Measurements from ENCODE around the gene PRLHR.
"Not testable (repeated sequence)": the region's sequence is repeated elsewhere in the genome, so short reads cannot be mapped to it uniquely, and the experiment has no call there.

Gene PRLHR

DNA sequence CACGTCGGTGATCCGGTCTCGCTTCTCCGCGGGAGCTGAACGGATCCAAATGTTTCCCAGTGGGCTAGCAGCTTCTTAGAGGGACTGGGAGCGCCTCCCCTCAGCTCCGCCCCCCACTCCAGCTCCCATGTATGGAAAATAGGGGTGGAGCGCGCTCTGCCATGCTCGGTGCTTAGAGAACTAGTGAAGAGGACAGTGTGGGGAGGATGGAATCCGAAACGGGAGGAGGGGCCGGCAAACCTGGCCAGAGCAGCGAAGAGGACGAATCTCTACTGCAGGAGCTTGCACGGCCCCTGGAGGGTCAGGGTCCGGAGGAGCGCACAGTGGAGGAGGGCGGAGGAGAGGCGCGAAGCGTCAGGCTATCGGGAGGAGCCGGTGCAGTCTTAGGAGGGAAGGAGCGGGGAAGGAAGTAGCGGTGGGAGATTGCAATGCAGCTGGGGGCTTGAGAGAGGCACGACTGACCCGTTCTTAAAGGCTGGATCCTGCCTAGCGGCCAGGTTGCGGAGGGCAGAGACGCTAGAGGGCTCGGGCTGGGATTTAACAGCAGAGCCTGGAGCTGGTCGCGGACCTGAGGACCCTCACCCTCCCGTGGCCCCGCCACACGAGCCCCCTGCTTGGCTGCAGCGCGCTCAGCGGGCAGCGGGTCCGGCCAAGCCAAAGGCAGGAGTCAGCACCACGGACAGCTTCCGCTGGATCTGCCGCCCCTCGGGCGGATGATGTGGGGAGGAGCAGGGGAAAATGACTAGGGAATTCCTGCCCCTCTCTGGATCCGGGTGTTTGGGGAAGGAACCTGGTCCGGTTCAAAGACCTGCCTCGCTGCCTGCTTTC, at the start of gene PRLHR:
PRLHR (minus strand) TSS at position 51 of the 828 bp plus-strand sequence. CDS start 404 bp downstream, outside the sequence.
- DNase-seq, result no peak

DNA sequence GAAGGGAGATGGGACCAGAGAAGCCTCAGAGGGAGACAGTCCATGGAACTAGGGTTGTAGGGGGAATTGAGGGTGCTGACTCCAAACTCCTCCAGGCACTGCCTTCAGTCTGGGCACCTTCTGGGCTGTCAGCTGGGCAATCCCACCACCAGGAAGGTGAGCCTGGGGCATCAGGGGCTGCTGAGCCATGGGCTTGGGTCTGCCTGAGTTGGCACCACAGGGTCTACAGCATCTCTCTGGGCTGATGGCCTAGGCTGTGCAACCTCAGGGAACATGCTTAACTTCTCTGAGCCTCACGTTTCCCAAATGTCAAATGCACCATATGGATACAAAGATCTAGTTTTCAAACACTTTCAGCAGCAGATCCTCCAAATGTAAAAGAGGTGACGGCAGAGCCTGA, 46.8 kb upstream of the PRLHR start:
- no peak for DNase-seq

DNA sequence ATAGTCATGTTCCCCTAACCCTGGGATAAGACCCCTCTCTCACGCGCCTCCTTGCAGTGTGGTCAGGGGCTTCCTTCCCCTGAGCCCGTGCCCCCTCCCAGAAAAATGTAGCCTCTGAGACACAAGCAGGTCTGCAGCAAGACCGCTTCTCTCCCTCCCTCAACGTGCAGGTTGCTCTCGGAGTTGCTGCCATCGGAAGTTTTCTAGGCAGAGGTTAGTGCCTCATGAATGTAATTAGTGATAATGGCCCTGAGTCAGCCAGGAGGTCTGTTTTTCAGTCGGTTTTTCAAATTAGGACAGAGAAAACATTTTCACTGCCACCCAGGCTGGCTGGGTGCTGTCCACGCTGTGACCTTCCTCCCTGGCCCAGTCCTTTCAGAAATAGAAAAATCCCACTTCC, 43.2 kb upstream of the PRLHR start:
- DNase-seq, result no peak

DNA sequence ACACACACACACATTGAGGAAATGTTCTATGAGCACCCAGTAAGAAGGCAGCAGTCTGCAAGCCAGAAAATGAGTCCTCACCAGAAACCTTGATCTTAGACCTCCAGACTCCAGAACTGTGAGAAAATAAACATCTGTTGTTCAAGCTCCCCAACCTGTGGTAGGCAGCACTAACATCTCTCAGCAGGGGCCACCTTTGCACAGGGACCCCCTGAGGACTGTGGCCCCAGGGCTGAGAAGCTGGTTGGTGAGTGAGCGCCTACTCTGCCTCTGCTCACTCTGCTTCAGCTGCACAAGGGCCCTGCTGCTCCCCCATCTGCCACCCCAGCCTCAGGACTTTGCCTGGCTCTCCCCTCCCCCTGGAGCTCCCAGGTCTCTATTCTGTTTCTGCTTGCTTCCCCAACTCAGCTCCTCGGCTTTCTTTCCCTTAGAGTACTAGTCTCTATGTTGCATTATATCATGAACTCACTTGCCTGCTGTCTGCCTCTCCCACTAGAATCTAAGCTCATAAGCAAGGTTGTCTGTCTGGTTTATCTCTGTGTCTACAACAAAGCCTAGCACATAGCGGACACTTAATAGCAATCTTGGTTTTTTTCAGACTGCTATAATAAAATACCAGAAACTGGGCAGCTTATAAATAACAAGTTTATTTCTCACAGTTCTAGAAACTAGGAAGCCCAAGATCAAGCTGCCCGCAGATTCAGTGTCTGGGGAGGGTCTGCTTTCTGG, 40.4 kb upstream of the PRLHR start:
- no peak for DNase-seq

DNA sequence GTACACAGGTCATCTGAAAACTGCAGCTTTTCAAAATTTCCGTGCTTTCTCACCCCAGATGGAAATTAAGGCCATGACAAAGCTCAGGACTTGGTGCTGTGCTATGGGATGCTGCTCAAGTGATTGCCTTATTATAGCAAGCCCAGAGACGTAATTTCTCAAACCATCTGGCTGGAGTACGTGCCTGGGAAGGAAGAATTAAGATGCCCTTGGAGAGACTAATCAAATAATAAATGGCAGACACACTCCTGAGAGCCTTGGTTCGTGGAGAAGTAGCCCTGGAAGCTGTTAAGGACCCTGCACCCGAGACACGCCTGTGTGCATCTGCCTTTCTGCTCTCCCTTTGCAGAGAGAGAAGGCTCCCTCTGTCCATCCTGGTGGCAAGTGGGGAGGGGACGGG, 38.3 kb upstream of the PRLHR start:
- no peak for DNase-seq

DNA sequence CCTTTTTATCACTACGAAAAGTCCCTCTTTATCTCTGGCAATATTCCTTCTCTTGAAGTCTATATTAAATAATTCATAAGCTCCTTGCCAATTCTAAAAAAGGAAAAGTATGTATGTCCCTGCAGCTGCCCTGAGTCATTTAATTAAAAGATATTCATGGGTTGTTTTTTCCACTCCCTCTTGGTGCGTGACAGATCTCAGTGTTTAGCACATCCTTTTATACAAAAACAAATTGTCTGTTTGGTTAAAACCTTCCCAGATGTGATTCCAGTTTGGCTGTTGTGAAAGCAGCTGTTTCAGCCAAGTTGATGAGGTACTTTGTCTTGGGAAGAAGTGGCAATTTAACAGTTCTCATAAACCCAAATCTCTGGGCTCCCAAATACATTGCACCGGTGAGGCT, 33.8 kb upstream of the PRLHR start:
- DNase-seq, result no peak

DNA sequence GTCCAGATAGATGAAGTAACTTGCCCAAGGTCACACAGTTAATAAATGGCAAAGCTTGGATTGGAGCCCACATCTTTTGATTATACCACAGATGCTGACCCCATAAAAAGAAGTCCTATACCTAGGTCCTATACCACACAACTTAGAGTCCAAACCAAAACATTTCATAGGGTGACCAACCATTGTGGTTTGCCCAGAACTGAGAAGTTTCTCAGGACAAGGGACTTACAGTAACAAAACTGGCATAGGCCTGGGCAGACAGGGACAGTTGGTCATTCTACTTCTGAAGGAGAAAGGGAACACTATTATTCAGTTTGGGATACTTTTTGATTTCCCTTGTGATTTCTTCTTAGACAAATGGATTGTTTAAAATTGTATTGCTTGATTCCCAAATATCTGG, 32.9 kb upstream of the PRLHR start:
- no peak for DNase-seq

DNA sequence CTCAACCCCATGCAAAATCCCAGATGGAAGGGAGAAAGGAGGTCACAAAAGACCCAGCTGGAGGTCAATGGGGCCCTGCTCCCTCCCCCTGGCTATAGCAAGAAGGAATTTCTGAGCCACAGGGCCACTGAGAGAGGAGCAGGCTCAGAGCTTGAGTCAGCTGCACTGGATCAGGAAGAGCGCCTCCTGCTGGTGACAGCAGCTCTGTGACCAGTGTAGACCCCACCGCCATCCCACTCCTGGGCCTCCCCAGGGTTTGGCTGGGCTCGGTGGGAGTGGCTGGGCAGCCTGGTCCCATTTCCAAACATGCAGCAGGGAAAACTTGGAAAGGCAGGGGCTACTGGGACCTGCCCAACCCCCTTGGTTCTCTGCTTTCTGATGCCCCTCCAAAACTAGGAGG, 31.5 kb upstream of the PRLHR start:
- no peak for DNase-seq

DNA sequence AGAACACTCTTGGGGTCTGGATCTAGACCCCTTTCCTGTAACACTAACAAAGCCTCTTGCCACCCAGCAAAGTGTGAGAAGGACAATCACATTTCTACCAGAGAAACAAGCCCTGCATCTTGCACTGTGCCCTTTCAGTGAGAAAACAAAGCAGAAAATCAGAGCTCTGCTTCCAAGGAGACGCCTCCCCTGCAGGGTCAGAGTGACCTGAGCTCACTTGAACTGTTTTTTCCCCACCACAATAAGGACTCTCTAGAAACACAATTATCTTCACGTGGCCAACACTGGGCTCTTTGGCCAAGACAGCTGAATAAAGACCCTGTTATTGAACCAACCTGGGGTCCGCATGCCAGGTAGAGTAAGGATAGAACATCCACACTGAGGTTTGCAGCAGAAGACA, 30.1 kb upstream of the PRLHR start:
- DNase-seq, result no peak

DNA sequence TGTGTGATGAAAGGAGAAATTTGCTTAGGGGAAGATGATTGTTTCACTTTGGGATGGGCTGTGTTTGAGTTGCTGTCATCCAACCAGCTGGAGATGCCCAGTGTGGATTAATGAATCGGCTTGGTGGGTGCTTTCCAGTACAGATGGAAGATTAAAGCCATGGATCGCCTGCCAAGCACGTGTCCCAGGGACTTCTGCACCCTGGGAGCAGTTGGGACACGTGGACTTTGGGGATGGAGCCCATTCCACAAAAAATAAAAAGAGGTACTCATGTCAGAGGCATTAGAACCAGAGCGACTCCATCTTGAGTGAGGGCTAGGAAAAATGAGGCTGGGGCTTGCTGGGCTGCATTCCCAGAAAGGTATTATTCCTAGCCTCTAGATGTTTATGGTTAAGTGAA, 29.3 kb upstream of the PRLHR start:
- no peak for DNase-seq

DNA sequence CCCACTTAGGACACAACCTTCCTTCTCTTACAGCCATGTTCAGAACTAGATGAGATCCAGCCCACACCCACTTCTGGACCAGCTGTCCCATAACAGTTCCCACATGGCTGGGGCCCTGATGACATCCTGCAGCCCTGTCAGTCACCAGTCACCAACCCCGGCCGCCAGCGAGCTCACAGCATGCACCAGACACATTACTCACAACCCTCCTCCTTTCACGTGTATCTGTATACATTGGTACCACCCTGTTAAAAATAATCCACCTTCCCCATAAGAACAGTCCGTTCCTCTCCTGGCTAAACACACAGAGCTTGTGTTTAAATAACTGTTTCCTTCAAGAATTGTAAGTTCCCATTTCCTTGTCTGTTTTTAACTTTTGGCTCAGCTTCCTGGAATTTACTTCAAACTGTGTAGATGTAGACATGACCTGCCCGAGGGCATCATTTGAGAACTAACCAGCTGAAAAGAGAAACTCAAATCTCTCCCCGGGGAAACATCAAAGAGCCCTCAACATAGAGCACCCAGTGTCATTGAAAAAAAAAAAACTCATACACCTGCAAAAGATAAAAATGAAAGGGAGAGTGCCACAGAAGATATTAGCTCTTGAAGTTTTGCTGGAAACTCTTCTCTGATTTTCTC, 26.0 kb upstream of the PRLHR start:
- DNase-seq, result no peak

DNA sequence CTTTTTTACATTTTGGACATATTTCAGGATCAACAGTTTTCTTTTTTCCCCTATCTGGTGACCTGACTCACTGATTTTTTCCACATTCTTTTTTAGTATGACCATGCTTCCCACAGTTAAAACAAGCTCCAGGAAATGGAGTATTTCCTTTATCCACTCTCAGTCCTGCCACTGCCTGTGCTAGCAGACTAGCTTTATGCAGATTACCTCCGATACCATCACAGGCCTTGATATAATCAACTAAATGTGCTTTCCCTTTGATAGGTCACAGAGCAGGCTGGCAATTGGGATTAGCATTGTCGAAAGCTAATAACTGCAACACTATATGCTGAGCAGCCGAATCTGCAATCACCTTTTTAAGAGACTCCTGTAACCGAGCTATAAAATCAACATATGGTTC, 18.4 kb upstream of the PRLHR start:
- DNase-seq, result not testable (repeated sequence)

DNA sequence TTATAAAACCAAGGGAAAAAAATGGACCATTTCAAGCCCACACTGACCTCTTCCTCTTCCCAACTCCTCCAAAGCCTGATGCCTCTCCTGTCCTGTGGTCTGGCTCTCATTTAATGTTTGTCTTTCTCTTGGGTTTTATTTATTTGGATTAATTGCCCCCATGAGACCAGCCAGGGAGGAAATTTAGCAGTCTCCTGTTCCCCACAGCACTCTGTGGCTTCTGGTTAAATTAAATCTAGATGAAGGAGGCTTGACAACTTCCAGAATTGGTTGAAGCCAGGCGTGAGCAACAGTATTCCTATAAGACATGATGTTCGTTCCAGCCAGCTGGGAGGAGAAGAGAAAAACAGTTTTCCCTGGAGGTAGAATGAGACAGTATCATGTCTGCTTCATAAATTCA, 15.1 kb upstream of the PRLHR start:
- no peak for DNase-seq

DNA sequence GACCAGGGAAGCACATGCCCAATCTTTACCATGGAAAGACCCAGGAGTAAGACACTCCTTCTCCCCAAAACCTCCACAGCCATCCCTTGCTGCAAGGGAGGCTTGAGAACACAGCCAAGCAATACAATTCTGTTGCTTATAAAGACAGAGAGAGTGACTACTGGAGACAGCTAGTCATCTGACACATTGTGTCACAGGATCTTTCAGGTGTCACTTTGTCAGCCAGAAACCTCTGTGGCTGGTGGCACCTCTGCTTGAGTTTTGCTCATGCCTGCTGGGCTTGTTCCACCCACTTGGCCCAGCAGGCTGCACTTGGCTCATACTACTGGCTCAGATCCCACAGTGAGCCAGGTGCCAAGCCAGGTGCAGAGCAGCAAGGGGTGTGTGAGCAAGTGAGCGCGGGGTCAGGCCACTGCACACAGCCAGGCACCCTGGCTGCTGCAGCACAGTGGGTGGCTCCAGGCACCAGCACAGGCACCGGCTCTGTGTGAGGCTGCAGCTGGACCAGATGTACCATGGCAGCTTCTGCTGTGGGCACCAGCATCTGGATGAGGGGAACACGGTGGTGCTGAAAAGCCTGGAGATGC, 12.4 kb upstream of the PRLHR start:
- no peak for DNase-seq

DNA sequence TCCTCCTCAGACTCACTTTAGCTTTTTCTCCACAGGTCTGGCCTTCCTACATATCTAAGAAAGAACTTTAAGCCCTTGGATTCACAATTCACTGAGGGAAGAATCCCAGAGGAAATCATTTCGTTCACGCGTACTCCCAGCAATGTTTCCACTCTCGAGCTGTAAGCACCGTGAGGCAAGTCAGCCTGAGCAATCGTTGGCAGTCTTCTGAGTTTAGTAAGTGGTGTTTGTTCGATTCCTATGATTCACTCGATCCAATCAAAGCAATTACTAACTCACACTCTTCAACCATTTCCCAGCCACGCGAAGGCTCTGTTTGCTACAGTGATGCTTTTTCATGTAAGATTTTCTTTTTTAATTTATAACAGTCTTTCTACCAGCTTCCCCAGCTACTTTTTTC, 10.2 kb upstream of the PRLHR start:
- DNase-seq, result no peak

DNA sequence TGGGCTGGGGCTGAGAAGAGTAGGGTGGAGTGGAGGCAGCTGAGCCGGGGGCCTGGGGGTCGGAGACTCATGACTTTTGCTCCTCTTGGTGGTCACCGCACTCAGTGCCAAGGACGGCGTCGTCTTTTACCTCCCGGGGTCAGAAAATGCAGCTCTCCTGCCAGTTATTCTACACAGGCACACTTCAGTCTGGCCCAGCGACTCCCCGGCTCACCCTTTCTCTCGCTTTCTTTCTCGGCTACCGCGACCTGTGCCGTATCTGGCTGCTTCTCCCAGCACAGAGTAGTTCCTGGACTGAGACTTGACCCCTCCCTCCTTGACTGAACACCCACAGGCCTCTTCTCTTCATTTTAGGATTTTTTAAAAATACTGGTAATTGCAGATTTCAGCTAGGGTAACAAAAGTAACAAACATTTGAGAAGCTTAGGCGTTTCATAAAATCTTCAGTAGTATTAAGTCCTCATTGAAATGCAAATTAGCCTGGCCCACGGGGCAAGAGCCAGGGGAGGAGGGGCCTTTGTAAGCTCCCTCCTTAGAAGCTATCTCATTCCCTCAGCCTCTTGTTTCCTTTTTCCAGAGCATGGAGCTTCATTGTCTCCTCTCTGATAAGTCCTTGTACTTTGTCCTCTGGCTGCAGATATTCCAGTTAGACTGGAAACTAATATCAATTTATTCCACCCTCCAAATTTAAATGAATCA, 1.1 kb upstream of the PRLHR start:
- no peak for DNase-seq

DNA sequence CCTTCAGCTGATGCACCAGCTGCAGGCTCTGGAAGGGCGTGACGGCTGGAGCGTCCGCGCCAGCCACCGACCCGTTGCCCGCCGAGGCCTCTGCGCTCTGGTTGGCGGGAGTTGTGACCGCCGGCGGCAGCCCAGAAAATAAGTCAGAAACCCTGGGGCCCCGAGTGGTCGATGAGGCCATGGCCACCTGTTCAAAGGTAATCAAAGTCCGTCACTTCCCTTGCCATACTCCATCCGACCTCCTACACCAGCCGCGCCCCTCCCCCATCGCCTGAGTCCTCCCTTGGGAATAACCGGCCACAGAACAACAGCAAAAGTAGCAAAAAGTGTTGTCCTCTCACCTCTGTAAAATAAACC, 406 bp downstream of the PRLHR start:
- no peak for DNase-seq

DNA sequence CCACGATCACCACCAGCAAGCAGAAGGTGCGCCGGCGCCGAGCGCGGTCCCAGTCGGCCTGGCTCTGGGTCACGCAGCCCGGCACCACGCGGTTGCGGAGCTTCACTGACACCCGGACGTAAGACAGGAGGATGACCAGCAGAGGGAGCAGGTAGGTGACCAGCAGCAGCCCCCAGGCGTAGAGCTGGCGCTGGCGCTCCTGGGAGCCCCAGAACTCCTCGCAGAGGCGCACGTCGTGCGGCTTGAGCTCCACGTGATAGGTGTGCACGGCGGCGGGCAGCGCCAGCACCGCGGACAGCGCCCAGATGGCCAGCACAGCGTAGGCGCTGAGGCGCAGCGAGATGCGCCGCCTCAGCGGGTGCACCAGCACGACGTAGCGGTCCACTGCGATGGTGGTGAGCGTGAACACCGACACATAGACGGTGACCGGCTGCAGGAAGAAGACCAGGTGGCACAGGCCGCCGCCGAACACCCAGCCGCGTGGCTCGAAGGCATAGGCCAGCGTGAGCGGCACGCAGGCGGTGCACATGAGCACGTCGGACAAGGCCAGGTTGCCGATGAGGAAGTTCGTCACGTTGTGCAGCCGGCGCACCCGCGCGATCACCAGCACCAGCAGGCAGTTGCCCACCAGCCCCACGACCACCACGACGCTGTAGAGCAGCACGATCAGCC, 920 bp downstream of the PRLHR start:
- no peak for DNase-seq

DNA sequence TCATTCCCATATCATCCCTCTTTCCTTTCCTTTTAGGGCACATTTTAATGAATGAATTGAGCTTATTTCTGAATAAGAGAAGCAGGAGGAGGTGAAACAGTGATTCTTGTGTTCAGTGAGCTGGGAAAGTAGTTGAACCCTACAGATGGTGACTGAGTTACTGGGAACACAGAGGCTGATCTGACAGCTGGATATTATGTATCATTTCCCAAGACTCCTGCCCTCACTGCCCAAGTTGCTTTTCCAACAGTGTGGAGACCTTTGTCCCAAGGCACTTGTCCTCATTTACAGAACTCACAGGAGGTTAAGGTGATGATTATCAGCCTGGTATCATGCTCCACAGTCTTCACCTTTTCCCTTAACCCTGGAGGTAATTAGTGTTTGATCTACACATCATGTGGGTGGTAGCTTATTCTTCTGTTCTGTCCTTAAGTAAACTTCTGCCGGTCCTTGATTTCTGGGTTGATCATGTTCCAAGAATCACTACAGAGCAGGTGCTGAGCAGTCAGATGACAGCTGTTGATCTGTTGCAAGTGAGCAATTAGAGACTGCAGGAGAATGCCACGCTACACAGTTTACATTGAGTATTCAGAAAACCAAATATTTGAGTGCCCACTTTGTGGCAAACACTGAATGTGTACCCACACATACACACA, 2.6 kb downstream of the PRLHR start:
- DNase-seq, result no peak

DNA sequence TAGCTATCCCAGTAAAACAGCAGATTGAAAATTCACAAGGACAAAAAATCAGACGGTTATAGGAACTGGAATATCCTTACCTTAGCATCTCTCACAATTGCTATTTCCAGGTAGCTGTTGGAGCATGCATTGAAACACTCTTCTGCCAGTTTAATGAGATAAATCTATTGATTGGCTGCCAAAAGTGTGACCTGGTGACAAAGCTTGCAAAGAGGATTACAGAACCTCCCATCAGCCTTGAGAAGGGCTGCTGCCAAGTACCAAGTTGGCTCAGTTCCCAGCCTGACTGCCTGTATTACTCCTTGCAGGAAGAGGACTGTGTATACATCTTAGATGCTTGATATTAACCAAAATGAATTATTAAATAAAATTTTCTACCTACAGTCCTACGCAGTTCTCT, 5.1 kb downstream of the PRLHR start:
- no peak for DNase-seq

DNA sequence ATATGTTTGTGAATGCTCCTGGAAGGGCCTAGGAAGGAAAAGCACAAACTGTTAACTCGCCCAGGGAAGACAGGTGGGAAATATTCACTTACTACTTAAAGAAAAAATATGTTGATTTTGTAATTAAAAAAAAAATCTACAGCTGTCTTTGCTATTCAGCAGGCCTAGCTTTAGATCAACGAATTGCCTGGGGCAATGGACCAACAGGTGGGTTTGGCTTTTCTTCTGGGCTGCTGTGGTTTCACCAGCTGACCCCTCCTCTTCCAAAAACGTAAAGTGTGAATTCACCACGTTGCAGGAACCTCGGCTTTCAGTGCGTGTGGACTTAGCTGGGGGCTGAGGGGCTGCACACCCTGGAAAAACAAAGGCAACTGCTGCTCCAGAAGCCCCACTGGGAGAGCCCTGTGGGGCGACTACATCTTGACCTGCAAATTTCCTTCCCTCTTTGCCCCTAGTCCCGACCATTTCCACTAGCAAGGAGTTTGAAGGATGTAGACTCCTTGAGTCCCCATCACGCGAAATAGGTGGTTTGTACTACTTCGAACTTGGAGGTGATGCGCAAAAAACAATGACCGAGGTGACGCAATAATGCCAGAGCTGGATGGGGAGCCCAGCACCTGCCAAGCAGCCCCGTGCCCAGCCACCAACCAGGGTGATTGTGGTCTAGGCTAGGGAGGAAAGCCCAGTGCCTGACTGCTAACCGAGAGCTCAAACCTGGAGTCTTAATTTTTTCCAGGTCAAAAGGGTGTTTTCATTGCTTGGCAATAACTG, 7.4 kb downstream of the PRLHR start:
- no peak for DNase-seq

All from GOT3 (cell line).